Lower leg skin (tissue), 4 donors: ENCODE data around the gene KRT1. TPM values are rescaled to one million over a fixed set of nuclear protein-coding genes. Genes with fewer than 3 reads are reported as not detected.

Source experiments
- DNase-seq, 2 donors: peaks; one replicate each; pipeline ENCODE4 v3.0.0-alpha.2; 2019; ENCODE audit warnings: low spot score in 2 of 2
- H3K4me3 ChIP-seq: fragments of 200-600 bp; sonication (generic); 2 replicates; pipeline ENCODE4 v1.5.1; 2017; ENCODE audit warnings: mild to moderate bottlenecking, low read depth; ENCODE audit not compliant: poor library complexity, severe bottlenecking
- CTCF ChIP-seq, 3 donors: fragments of 450-650 bp; IDR thresholded peaks; one replicate each; pipeline ENCODE4 v1.5.1; 2016; ENCODE audit warnings: antibody characterized with exemption in 3 of 3, mild to moderate bottlenecking in 3 of 3, moderate library complexity in 2 of 3
- POLR2A ChIP-seq, 2 donors: fragments of 450-650 bp; IDR thresholded peaks; one replicate each; pipeline ENCODE4 v1.6.1; 2016 to 2017; ENCODE audit warnings: antibody characterized with exemption in 2 of 2, mild to moderate bottlenecking in 1 of 2, moderate library complexity in 1 of 2
- WGBS, 2 donors: methylation state at CpG; one replicate each; pipeline ENCODE4 v1.1.5; 2018; 5-methylcytosine and 5-hydroxymethylcytosine counted together
- intact Hi-C: fragments of 100-400 bp; cut with DNase I; formaldehyde crosslinking; loops from one replicate; pipeline ENCODE4 v1.15.0; 2023; ENCODE audit warnings: low total_unique reads
- total RNA-seq, 4 donors: library from RNA; depleted of rRNA; stranded (reverse); fragments of >200 nt; gene quantifications; one replicate each; pipeline ENCODE4 v1.1.0, GENCODE V29; 2016

The KRT1 gene
- total RNA-seq, 4 donors from 2014 or later, result 5,671 to 8,911 (median 6,268) TPM

GRCh38 chr12:52692254-52692653 is 12.0 kb upstream of the KRT1 start:
- H3K4me3 ChIP-seq, result no peak overlapping the region
- intact Hi-C loops, result no loop called here
- 84 to 88% methylated on average over 4 to 8 of the region's 8 CpGs for WGBS, 2 donors
- TF ChIP-seq CTCF (IDR thresholded peaks at IDR 0.05) (no peak), POLR2A (IDR thresholded peaks at IDR 0.05) (no peak)
- no peak for DNase-seq

- intact Hi-C loops, result no loop called here
- TF ChIP-seq POLR2A (IDR thresholded peaks at IDR 0.05) (no peak), CTCF (IDR thresholded peaks at IDR 0.05) (no peak)
- no peak overlapping the region for H3K4me3 ChIP-seq
- 62 to 68% methylated on average over 2 of the region's 2 CpGs for WGBS, 2 donors
- DNase-seq, result no peak
Observed at GRCh38 chr12:52691841-52692150, 11.6 kb upstream of the KRT1 start.

- TF ChIP-seq POLR2A (IDR thresholded peaks at IDR 0.05) (no peak), CTCF (IDR thresholded peaks at IDR 0.05) (no peak)
- no peak for DNase-seq
- no peak overlapping the region for H3K4me3 ChIP-seq
Observed at GRCh38 chr12:52691076-52691840, 11.1 kb upstream of the KRT1 start.

GRCh38 chr12:52690351-52691075 is 10.3 kb upstream of the KRT1 start:
- intact Hi-C loops, result no loop called here
- no peak overlapping the region for H3K4me3 ChIP-seq

More at GRCh38 chr12:52691076-52691840, 11.1 kb upstream of the KRT1 start:
- intact Hi-C loops, result no loop called here
- WGBS, 2 donors, result 4 to 8% methylated on average over 23 to 35 of the region's 45 CpGs

GRCh38 chr12:52689936-52690335 is 9.7 kb upstream of the KRT1 start:
- WGBS, 2 donors, result 70 to 81% methylated on average over 1 of the region's 1 CpG
- intact Hi-C loops, result loop anchor here (10.0 kb wide), 1 partner anchor 175 kb away; no protein-coding TSS in a partner anchor
- no peak for DNase-seq

More at GRCh38 chr12:52690351-52691075, 10.3 kb upstream of the KRT1 start:
- WGBS, 2 donors, result 65 to 72% methylated on average over 8 of the region's 8 CpGs
- no peak for TF ChIP-seq POLR2A (IDR thresholded peaks at IDR 0.05)
- TF ChIP-seq CTCF (IDR thresholded peaks at IDR 0.05), result no peak
- DNase-seq, result no peak

More at GRCh38 chr12:52689936-52690335, 9.7 kb upstream of the KRT1 start:
- TF ChIP-seq CTCF (IDR thresholded peaks at IDR 0.05) (no peak), POLR2A (IDR thresholded peaks at IDR 0.05) (no peak)
- H3K4me3 ChIP-seq, result no peak overlapping the region
